RCC 7860 (cell line): ENCODE data around the gene ARAP1.

Experiments used
- DNase-seq: peaks from one replicate; pipeline ENCODE4 v3.0.0-alpha.2; 2015; ENCODE audit warnings: low spot score
- FAIRE-seq: peaks from 2 replicates; lab custom pipeline; 2012; peaks lifted over from hg19 to GRCh38; lab: Jason Lieb, UNC

ARAP1 gene

DNA sequence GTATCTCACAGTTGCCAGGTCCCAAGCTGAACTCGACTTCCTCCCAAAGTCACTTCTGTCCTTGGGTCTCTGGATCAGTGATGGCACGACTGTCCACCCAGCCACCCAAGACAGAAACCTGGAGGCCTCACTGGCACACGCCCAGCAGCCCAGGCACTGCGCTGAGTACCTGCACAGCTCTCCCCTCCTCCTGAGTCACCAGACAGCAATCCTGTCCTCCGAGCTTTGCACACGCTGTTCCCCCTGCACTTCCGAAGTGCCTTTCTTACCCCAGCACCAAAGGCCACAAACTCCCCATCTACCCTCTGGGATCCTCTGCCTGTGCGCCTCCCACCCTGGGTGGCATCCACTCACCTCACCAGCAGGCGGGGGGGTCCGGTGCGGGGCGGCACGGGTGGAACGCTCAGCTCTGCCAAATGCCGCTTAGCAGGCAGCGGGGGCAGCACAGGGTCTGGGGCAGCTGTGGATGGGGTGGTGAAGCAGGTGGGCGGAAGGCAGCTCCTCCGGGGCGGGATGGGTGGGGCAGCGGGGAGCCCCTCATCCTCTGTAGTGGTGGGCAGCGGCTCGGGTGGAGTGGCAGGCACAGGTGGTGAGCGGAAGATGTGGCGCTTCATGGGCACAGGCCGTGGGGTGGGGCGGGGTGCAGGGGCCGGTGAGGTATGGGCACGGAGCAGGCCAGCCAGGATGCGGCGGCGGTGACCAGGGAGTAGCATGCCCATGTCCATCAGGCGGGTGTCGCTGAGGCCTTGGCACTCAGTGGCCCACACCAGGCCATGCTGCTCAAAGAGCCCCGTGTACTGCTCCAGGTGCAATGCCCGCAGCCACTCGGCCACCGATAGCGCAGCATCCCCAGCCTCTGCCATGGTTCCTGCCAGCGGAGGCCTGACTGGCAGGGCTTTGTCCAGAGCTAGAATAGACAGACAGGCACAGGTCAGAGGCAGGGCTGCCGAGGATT is 25.7 kb downstream of the ARAP1 start:
- no peak for DNase-seq
- FAIRE-seq, result no peak

- no peak for DNase-seq
- no peak for FAIRE-seq
These were observed 26.5 kb downstream of the ARAP1 start for GRCh38 chr11:72725724-72726028.

DNA sequence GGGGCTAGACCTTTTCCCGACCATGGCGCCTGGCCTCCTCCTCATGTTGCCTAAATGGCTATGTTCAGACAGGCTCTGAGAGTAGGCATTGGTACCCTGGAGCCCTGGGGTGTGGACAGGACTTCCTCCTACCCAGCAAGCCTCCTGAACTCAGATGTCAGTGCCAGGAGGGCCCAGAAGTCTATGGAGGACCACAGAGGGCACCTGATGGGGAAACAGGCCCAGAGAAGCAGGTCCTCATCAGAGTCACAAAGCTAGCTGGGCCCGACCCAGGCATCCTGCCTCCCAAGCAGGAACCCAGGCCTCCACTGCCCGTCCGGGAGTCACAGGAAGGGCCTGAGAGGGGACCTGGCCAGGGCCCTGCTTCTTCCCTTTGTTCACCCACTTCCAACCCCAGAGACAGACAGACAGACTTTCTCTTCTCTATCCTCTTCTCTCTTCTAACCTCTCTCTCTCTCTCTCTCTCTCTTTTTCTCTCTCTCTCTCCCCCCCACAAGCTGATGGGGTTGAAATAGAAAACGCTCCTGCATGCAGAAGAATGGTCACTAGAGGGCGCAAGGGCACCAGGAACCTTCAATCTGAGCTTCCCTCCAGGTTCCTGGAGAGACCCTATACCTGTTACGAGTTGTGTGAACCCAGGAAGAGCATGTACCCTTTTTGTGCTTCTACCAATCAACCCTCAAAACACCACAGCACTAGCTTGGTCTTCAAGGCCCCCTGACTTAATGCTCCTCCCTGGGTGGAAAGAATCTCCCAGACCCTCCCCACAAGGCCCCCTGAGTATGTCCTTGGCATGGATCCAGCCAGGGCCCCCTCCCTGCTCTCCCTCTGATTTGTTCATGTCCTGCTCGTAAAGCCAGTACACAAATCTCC is 27.1 kb downstream of the ARAP1 start:
- FAIRE-seq, result no peak
- peak; percentile 72 for DNase-seq

- FAIRE-seq (no peak), DNase-seq (no peak)
These were observed 28.1 kb downstream of the ARAP1 start for GRCh38 chr11:72724021-72724551.

DNA sequence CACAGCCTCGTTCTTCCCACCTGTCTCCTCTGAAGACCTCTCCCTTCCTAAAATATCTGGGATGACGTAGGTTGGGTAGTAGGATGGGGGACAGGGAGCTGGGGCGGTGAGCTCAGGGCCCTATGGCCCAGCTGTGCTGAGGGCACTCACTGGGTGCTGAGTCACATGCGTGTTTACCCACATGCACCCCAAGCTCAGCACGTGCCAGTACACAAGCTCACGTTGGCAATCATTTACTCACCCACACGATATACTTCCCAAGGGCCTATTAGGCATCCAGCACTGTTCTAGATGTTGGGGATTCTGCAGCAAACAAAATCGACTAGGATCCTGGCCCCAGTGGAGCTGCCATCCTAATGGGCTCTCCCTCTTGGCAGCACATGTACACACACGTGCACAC is 28.7 kb downstream of the ARAP1 start:
- DNase-seq, result no peak

DNA sequence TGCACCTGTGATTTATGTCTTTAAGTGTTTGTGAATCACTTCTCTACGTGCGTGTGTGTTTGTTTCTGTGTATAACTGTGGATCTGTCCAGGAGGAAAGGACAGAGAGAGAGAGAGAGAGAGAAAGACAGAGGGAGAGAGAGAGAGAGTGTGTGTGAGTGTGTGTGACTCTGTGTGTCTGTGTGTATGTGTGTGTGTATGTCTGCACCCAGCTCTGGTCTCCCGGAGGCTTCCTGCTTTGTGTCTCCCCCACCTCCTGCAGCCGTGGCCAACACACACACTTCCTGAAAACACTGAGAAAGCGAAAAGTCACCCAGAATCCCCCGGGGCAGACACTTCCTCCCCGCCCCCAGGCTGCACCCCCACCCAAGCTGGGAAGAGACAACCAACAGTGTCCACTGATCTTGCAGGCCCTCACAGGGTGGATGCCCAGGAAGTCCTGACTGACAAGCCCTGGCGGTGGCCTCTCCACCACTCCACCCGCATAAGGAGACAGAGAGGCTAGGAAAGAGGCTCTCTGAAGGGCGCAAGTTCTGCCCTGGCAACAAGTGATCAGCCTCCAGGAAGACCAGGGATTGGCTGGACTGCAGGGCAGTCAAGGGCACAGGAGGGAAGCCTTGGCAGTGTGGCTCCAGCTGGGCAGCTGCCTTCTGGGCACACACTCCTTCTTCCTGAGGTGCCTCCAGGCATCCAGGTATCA is 30.0 kb downstream of the ARAP1 start:
- FAIRE-seq (peak; percentile 8), DNase-seq (peak; percentile 84)

More for the DNA sequence above, 28.7 kb downstream of the ARAP1 start:
- no peak for FAIRE-seq

DNA sequence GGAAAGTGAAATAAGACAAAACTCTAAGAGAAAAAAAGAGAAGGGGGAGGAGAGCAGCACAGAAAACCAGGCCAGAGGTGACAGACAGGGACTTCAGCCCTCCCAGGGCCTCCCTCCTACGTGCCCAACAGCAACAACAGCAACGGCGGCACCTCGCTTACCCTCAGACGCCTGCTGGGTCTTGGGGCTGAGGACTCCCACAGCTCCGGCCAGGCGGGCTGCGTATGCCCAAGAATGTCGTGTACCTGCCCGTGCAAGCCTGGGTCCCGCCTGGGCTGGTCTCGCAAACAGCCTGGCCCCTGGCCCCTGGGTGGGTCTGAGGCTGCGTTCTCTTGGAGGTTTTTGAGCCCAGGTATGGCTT is 30.5 kb downstream of the ARAP1 start:
- DNase-seq (no peak), FAIRE-seq (no peak)

- FAIRE-seq (no peak), DNase-seq (no peak)
These were observed 30.9 kb downstream of the ARAP1 start for GRCh38 chr11:72721276-72721675.

DNA sequence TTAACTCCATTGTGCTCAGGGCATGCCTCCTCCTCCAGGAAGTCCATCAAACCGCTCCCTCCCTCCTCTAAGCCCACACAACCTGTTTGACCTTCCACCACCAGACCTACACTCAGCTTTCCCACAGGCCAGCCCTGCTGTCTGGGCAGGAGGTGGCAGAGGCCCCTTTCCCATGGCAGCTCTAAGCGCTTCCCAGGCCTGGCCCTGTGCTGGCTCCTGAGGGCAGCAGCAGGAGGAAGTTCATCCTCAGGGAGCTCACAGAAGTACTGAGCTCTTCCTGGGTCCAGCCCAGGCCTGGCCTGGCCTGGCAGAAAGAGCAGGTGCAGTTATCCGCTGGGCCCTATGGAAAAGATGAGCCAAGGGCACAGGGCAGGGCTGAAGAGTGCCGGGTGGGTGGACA is 31.4 kb downstream of the ARAP1 start:
- FAIRE-seq (no peak), DNase-seq (no peak)

GRCh38 chr11:72720047-72720446 is 32.2 kb downstream of the ARAP1 start:
- no peak for FAIRE-seq
- no peak for DNase-seq

GRCh38 chr11:72719551-72719950 is 32.7 kb downstream of the ARAP1 start:
- DNase-seq (no peak), FAIRE-seq (no peak)

GRCh38 chr11:72719144-72719543 is 33.1 kb downstream of the ARAP1 start:
- DNase-seq, result peak; percentile 13
- FAIRE-seq, result no peak

- DNase-seq (peak; percentile 21), FAIRE-seq (no peak)
These were observed 34.1 kb downstream of the ARAP1 start for GRCh38 chr11:72718101-72718501.

- no peak for DNase-seq
- FAIRE-seq, result no peak
These were observed 35.3 kb downstream of the ARAP1 start for GRCh38 chr11:72716788-72717435.

DNA sequence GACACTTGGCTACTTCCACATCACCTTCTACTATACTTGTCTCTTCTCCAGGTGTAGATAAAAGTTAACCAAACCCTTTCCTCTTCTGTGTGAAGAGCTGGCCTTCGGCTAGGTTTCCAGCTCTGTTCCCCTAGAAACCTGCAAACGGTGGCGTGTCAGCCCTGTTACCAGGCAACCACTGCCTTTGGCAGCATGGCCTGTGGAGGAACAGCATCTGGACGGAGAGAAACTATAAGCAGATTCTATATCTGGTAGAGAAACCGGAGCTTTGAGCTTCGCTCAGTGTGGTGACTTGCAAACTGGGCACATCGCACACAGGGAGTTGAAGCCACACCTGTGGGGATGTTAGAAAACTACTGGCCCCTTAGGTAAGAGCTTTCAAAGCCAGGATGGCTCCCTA is 35.9 kb downstream of the ARAP1 start:
- DNase-seq (no peak), FAIRE-seq (no peak)

- DNase-seq (no peak), FAIRE-seq (no peak)
These were observed 39.4 kb downstream of the ARAP1 start for GRCh38 chr11:72712841-72713240.

- DNase-seq, result no peak
- no peak for FAIRE-seq
These were observed 39.9 kb downstream of the ARAP1 start for GRCh38 chr11:72712168-72712751.

DNA sequence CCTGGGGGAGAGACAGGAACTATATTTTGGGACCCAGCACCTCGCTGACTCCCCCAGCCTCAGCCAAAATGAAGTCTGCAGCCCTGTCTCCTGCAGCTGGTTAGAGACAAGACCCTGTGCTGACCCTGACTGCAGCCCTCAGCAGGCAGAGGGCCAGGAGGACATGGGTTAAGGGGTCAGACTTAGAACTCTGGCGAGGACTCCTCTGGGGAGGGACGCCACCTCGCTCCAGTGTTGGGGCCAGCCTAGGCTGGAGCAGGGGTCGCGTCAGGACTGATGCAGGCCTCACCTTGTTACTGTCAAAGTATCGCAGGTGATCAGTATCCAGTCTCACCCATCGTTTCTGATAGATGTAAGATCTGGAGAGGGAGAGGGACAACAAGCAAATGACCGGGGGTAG is 41.1 kb downstream of the ARAP1 start:
- no peak for FAIRE-seq
- DNase-seq, result no peak

GRCh38 chr11:72710278-72710677 is 41.9 kb downstream of the ARAP1 start:
- DNase-seq, result no peak
- no peak for FAIRE-seq
